HEK293 (cell line): ENCODE results near the gene USP16.

ENCODE experiments used
- CTCF ChIA-PET: fragments of 350-600 bp; formaldehyde crosslinking; extraction: SDS; loops from one replicate; lab custom pipeline; 2021; ENCODE audit warnings: antibody characterized with exemption; lab: Yijun Ruan, JAX
- POLR2A ChIA-PET: fragments of 300-600 bp; formaldehyde crosslinking; extraction: SDS; loops from one replicate; lab custom pipeline; 2020; ENCODE audit warnings: antibody characterized with exemption, inconsistent platforms; lab: Yijun Ruan, JAX
- H3K27ac ChIP-seq: fragments of 200-500 bp; sonication (Bioruptor generic); 2 replicates; pipeline ENCODE4 v1.5.1; 2014; ENCODE audit warnings: low read depth, low read length, control low read depth, inconsistent platforms; ENCODE audit errors: extremely low read depth
- H3K36me3 ChIP-seq, 2 experiments: fragments of 200-500 bp in 1 of 2; sonication (Bioruptor generic) in 1 of 2; 1 replicate in 1 of 2; 2 replicates in 1 of 2; pipeline ENCODE4 v1.5.1; 2014 to 2017; ENCODE audit warnings: inconsistent platforms in 2 of 2, low read length in 2 of 2; ENCODE audit not compliant: control insufficient read depth in 2 of 2, insufficient read depth in 1 of 2
- H3K4me1 ChIP-seq: fragments of 200-500 bp; sonication (Bioruptor generic); 2 replicates; pipeline ENCODE4 v1.5.1; 2014; ENCODE audit warnings: mild to moderate bottlenecking, low read length, inconsistent platforms; ENCODE audit not compliant: control insufficient read depth, insufficient read depth
- H3K4me3 ChIP-seq: 2 replicates; pipeline ENCODE4 v1.5.1; 2011; ENCODE audit warnings: low read depth, mild to moderate bottlenecking, control low read depth, low read length, moderate library complexity
- H3K9me3 ChIP-seq: fragments of 200-500 bp; sonication (Bioruptor generic); 2 replicates; pipeline ENCODE4 v1.5.1; 2014; ENCODE audit warnings: low read depth, low read length, inconsistent platforms; ENCODE audit not compliant: control insufficient read depth, insufficient read depth
- BCL11A ChIP-seq: fragments of 450-650 bp; formaldehyde crosslinking; IDR thresholded peaks from 2 replicates; pipeline ENCODE4 v1.5.1; 2016; ENCODE audit warnings: low read depth, missing biosample characterization, missing genetic modification characterization
- HOXD13 ChIP-seq: sonication (generic); formaldehyde crosslinking; IDR thresholded peaks from 2 replicates; pipeline ENCODE4 v1.8.0; 2022; ENCODE audit warnings: missing genetic modification reagents, borderline replicate concordance
- KLF17 ChIP-seq: fragments of 450-650 bp; formaldehyde crosslinking; IDR thresholded peaks from 2 replicates; pipeline ENCODE4 v1.5.1; 2016; ENCODE audit warnings: missing biosample characterization, missing genetic modification characterization
- MZF1 ChIP-seq: fragments of 450-650 bp; formaldehyde crosslinking; IDR thresholded peaks from 2 replicates; pipeline ENCODE4 v1.5.1; 2017; ENCODE audit warnings: missing biosample characterization, missing genetic modification characterization, borderline replicate concordance
- REPIN1 ChIP-seq: fragments of 450-650 bp; formaldehyde crosslinking; IDR thresholded peaks from 2 replicates; pipeline ENCODE4 v1.5.1; 2017; ENCODE audit warnings: missing biosample characterization, missing genetic modification characterization, low read depth
- SP2 ChIP-seq: fragments of 450-650 bp; formaldehyde crosslinking; IDR thresholded peaks from 2 replicates; pipeline ENCODE4 v1.5.1; 2016; ENCODE audit warnings: missing biosample characterization, missing genetic modification characterization
- ZBTB10 ChIP-seq: fragments of 450-650 bp; formaldehyde crosslinking; IDR thresholded peaks from 2 replicates; pipeline ENCODE4 v1.5.1; 2016; ENCODE audit warnings: missing biosample characterization, missing genetic modification characterization
- ZBTB20 ChIP-seq: fragments of 450-650 bp; formaldehyde crosslinking; IDR thresholded peaks from 2 replicates; pipeline ENCODE4 v1.5.1; 2016; ENCODE audit warnings: missing biosample characterization, missing genetic modification characterization
- ZBTB7A ChIP-seq: fragments of 450-650 bp; formaldehyde crosslinking; IDR thresholded peaks from 2 replicates; pipeline ENCODE4 v1.5.1; 2016; ENCODE audit warnings: low read depth, missing biosample characterization, missing genetic modification characterization
- ZNF16 ChIP-seq: fragments of 450-650 bp; formaldehyde crosslinking; IDR thresholded peaks from 2 replicates; pipeline ENCODE4 v1.5.1; 2016; ENCODE audit warnings: low read depth, missing biosample characterization, missing genetic modification characterization
- ZNF18 ChIP-seq: fragments of 450-650 bp; formaldehyde crosslinking; IDR thresholded peaks from 2 replicates; pipeline ENCODE4 v1.5.1; 2016; ENCODE audit warnings: missing biosample characterization, missing genetic modification characterization
- ZNF26 ChIP-seq: fragments of 450-650 bp; formaldehyde crosslinking; IDR thresholded peaks from 2 replicates; pipeline ENCODE4 v1.5.1; 2016; ENCODE audit warnings: missing biosample characterization, missing genetic modification characterization
- ZNF274 ChIP-seq, 2 experiments: fragments of 200-500 bp in 1 of 2; fragments of 450-650 bp in 1 of 2; sonication (Bioruptor generic) in 1 of 2; formaldehyde crosslinking in 1 of 2; IDR thresholded peaks; 2 replicates each; pipeline versions ENCODE4 v1.5.1 to v1.6.1; 2014 to 2016; ENCODE audit warnings: borderline replicate concordance in 1 of 2, inconsistent platforms in 1 of 2, low read length in 1 of 2, missing biosample characterization in 1 of 2, missing genetic modification characterization in 1 of 2
- ZNF335 ChIP-seq: fragments of 450-650 bp; formaldehyde crosslinking; conservative IDR thresholded peaks from 2 replicates; pipeline ENCODE4 v1.5.1; 2016; ENCODE audit warnings: missing biosample characterization, missing genetic modification characterization
- ZNF449 ChIP-seq: fragments of 450-650 bp; formaldehyde crosslinking; IDR thresholded peaks from 2 replicates; pipeline ENCODE4 v1.5.1; 2017; ENCODE audit warnings: missing biosample characterization, mild to moderate bottlenecking, missing genetic modification characterization, moderate library complexity
- ZNF514 ChIP-seq: fragments of 450-650 bp; formaldehyde crosslinking; IDR thresholded peaks from 2 replicates; pipeline ENCODE4 v1.5.1; 2016; ENCODE audit warnings: missing biosample characterization, missing genetic modification characterization
- ZNF544 ChIP-seq: fragments of 450-650 bp; formaldehyde crosslinking; IDR thresholded peaks from 2 replicates; pipeline ENCODE4 v1.5.0; 2017; ENCODE audit warnings: missing biosample characterization, missing genetic modification characterization
- ZNF580 ChIP-seq: fragments of 450-650 bp; formaldehyde crosslinking; IDR thresholded peaks from 2 replicates; pipeline ENCODE4 v1.5.1; 2016; ENCODE audit warnings: missing biosample characterization, missing genetic modification characterization
- ZNF610 ChIP-seq: fragments of 450-650 bp; formaldehyde crosslinking; IDR thresholded peaks from 2 replicates; pipeline ENCODE4 v1.5.1; 2016; ENCODE audit warnings: missing biosample characterization, missing genetic modification characterization, borderline replicate concordance
- ZNF626 ChIP-seq: fragments of 450-650 bp; sonication (Bioruptor Pico); formaldehyde crosslinking; IDR thresholded peaks from 2 replicates; pipeline ENCODE4 v1.5.1; 2018; ENCODE audit warnings: missing biosample characterization, missing genetic modification characterization, inconsistent platforms
- ZNF660 ChIP-seq: fragments of 450-650 bp; IDR thresholded peaks from 2 replicates; pipeline ENCODE4 v1.5.1; 2018; ENCODE audit warnings: missing biosample characterization, mild to moderate bottlenecking, missing genetic modification characterization
- ZNF707 ChIP-seq: fragments of 450-650 bp; formaldehyde crosslinking; IDR thresholded peaks from 2 replicates; pipeline ENCODE4 v1.5.1; 2016; ENCODE audit warnings: missing biosample characterization, missing genetic modification characterization
- ZNF747 ChIP-seq: fragments of 450-650 bp; formaldehyde crosslinking; IDR thresholded peaks from 2 replicates; pipeline ENCODE4 v1.5.1; 2016; ENCODE audit warnings: missing biosample characterization, missing genetic modification characterization
- ZNF76 ChIP-seq: fragments of 450-650 bp; formaldehyde crosslinking; IDR thresholded peaks from 2 replicates; pipeline ENCODE4; 2016; ENCODE audit warnings: low read depth, missing biosample characterization, missing genetic modification characterization, borderline replicate concordance
- ZNF768 ChIP-seq: fragments of 450-650 bp; formaldehyde crosslinking; IDR thresholded peaks from 2 replicates; pipeline ENCODE4 v1.5.1; 2018; ENCODE audit warnings: missing biosample characterization, mild to moderate bottlenecking, missing genetic modification characterization
- ZNF777 ChIP-seq: fragments of 450-650 bp; formaldehyde crosslinking; IDR thresholded peaks from 2 replicates; pipeline ENCODE4 v1.5.1; 2017; ENCODE audit warnings: missing biosample characterization, missing genetic modification characterization, borderline replicate concordance
- ZSCAN30 ChIP-seq: fragments of 450-650 bp; IDR thresholded peaks from 2 replicates; pipeline ENCODE4 v1.5.1; 2018; ENCODE audit warnings: missing biosample characterization, mild to moderate bottlenecking, missing genetic modification characterization, moderate library complexity

The USP16 gene

GRCh38 chr21:29024474-29025327 is at the start of gene USP16:
Gene USP16 (plus strand): TSS chr21:29024668. CDS start chr21:29027914, 3,246 bp downstream.
- ChIA-PET CTCF (interaction anchor here (0.6 kb wide), 2 partner anchors 46 to 52 kb away, joined by 3 read pairs; no protein-coding TSS in a partner anchor), POLR2A (interaction anchor here (0.6 to 6.1 kb wide), 10 partner anchors 12 to 272 kb away, joined by 3 to 100 read pairs (median 4); partner anchors contain the start of genes CCT8 and LTN1)
- TF ChIP-seq ZNF335 (tag by site-specific recombination): peak; percentile 97
- TF ChIP-seq HOXD13 (CRISPR knock-in tag): no peak
- peak; percentile 72 for TF ChIP-seq KLF17 (tag by site-specific recombination)
- peak; percentile 94 for TF ChIP-seq ZNF76 (tag by site-specific recombination)
- no peak for TF ChIP-seq ZNF16 (tag by site-specific recombination)
- no peak for TF ChIP-seq ZNF18
- TF ChIP-seq ZNF626 (tag by site-specific recombination): no peak
- peak; percentile 95 for TF ChIP-seq SP2 (tag by site-specific recombination)
- TF ChIP-seq ZNF747 (tag by site-specific recombination): no peak
- TF ChIP-seq BCL11A (tag by site-specific recombination): no peak; the same call in none of the 2 replicates
- TF ChIP-seq ZNF514: no peak
- no peak for TF ChIP-seq ZNF777 (tag by site-specific recombination)
- no peak for TF ChIP-seq ZNF768
- no peak for TF ChIP-seq ZSCAN30
- no peak for TF ChIP-seq ZNF26 (tag by site-specific recombination)
- TF ChIP-seq ZNF580: peak; percentile 78
- no peak for TF ChIP-seq ZNF544 (tag by site-specific recombination)
- no peak for TF ChIP-seq ZBTB7A (tag by site-specific recombination)
- TF ChIP-seq ZBTB10: peak; percentile 72; the same call in 1 of the 2 replicates
- no peak for TF ChIP-seq ZNF274 (IDR thresholded peaks at IDR 0.05; ENCODE audit: low read length)
- TF ChIP-seq ZNF274 (tag by site-specific recombination; IDR thresholded peaks at IDR 0.05; ENCODE audit: borderline replicate concordance): no peak
- TF ChIP-seq ZNF610 (tag by site-specific recombination): peak; percentile 84; the same call in 1 of the 2 replicates
- TF ChIP-seq ZNF660 (tag by site-specific recombination): 0 out of 2 replicates have a peak, but pooled peaks have one; percentile 1
- TF ChIP-seq ZNF707 (tag by site-specific recombination): no peak
- TF ChIP-seq ZNF449 (tag by site-specific recombination): no peak
- no peak for TF ChIP-seq MZF1 (tag by site-specific recombination)
- peak; percentile 40; the same call in 1 of the 2 replicates for TF ChIP-seq ZBTB20
- TF ChIP-seq REPIN1 (tag by site-specific recombination): 0 out of 2 replicates have a peak, but pooled peaks have one; percentile 68

More at GRCh38 chr21:29024474-29025327, at the start of gene USP16:
- peak within 1 kb of the TSS; percentile 89 for H3K27ac ChIP-seq
- peaks cover 5% of the 10 kb centered on the region; the same call in 1 of the 2 replicates for H3K4me1 ChIP-seq
- peak within 1 kb of the TSS; percentile 84 for H3K4me3 ChIP-seq
- H3K9me3 ChIP-seq: no peaks in the 10 kb centered on the region
- H3K36me3 ChIP-seq: peaks cover 13 to 14% of the 10 kb centered on the region in 2 experiments; a peak in 2 of 3 replicates
